ENCODE data around the gene LY6G6C.

Gene LY6G6C

GRCh38 chr6:31693535-31693934, 28.0 kb downstream of the LY6G6C start:
- no peaks in the 10 kb centered on the region for H3K27me3 ChIP-seq (ENCODE audit: insufficient read depth, poor library complexity, severe bottlenecking)
- no peak overlapping the region for H3K27ac ChIP-seq (replicated peaks)
- no peak for DNase-seq (ENCODE audit: low read depth in 1 of 2, low spot score in 1 of 2)
- H3K4me3 ChIP-seq (replicated peaks; ENCODE audit: insufficient read depth, low read length) = no peak overlapping the region
- TF ChIP-seq REST (IDR thresholded peaks at IDR 0.05; ENCODE audit: insufficient replicate concordance, low read depth) = no peak
- no peak for TF ChIP-seq POLR2AphosphoS5 (IDR thresholded peaks at IDR 0.05; ENCODE audit: low read depth)
- TF ChIP-seq GABPA (IDR thresholded peaks at IDR 0.05; ENCODE audit: low read depth) = no peak
- TF ChIP-seq SPI1 (IDR thresholded peaks at IDR 0.05; ENCODE audit: borderline replicate concordance, low read depth) = no peak
- TF ChIP-seq CTCF (IDR thresholded peaks at IDR 0.05; ENCODE audit: insufficient read depth, low read length) = no peak

- no peaks in the 10 kb centered on the region for H3K27me3 ChIP-seq (ENCODE audit: insufficient read depth, poor library complexity, severe bottlenecking)
- no peak overlapping the region for H3K27ac ChIP-seq (replicated peaks)
- TF ChIP-seq POLR2AphosphoS5 (IDR thresholded peaks at IDR 0.05; ENCODE audit: low read depth) = no peak
- no peak for TF ChIP-seq SPI1 (IDR thresholded peaks at IDR 0.05; ENCODE audit: borderline replicate concordance, low read depth)
- TF ChIP-seq GABPA (IDR thresholded peaks at IDR 0.05; ENCODE audit: low read depth) = no peak
- TF ChIP-seq CTCF (IDR thresholded peaks at IDR 0.05; ENCODE audit: insufficient read depth, low read length) = no peak
- no peak overlapping the region for H3K4me3 ChIP-seq (replicated peaks; ENCODE audit: insufficient read depth, low read length)
- DNase-seq (ENCODE audit: low read depth in 1 of 2, low spot score in 1 of 2) = no peak
These were observed 28.7 kb downstream of the LY6G6C start for GRCh38 chr6:31692886-31693285.

GRCh38 chr6:31692353-31692752, 29.2 kb downstream of the LY6G6C start:
- TF ChIP-seq GABPA (IDR thresholded peaks at IDR 0.05; ENCODE audit: low read depth) (no peak), REST (IDR thresholded peaks at IDR 0.05; ENCODE audit: insufficient replicate concordance, low read depth) (no peak), CTCF (IDR thresholded peaks at IDR 0.05; ENCODE audit: insufficient read depth, low read length) (no peak), SPI1 (IDR thresholded peaks at IDR 0.05; ENCODE audit: borderline replicate concordance, low read depth) (no peak), POLR2AphosphoS5 (IDR thresholded peaks at IDR 0.05; ENCODE audit: low read depth) (no peak)
- no peak overlapping the region for H3K4me3 ChIP-seq (replicated peaks; ENCODE audit: insufficient read depth, low read length)
- no peaks in the 10 kb centered on the region for H3K27me3 ChIP-seq (ENCODE audit: insufficient read depth, poor library complexity, severe bottlenecking)
- DNase-seq (ENCODE audit: low read depth in 1 of 2, low spot score in 1 of 2) = no peak
- no peak overlapping the region for H3K27ac ChIP-seq (replicated peaks)

GRCh38 chr6:31691564-31692108, 29.9 kb downstream of the LY6G6C start:
- no peak for TF ChIP-seq POLR2AphosphoS5 (IDR thresholded peaks at IDR 0.05; ENCODE audit: low read depth)
- TF ChIP-seq REST (IDR thresholded peaks at IDR 0.05; ENCODE audit: insufficient replicate concordance, low read depth) = no peak
- no peak for TF ChIP-seq SPI1 (IDR thresholded peaks at IDR 0.05; ENCODE audit: borderline replicate concordance, low read depth)
- TF ChIP-seq GABPA (IDR thresholded peaks at IDR 0.05; ENCODE audit: low read depth) = no peak
- H3K27ac ChIP-seq (replicated peaks) = no peak overlapping the region
- H3K27me3 ChIP-seq (ENCODE audit: insufficient read depth, poor library complexity, severe bottlenecking) = no peaks in the 10 kb centered on the region
- H3K4me3 ChIP-seq (replicated peaks; ENCODE audit: insufficient read depth, low read length) = no peak overlapping the region
- DNase-seq (ENCODE audit: low read depth in 1 of 2, low spot score in 1 of 2) = no peak
